22Rv1 (cell line): Measurements from ENCODE around the gene DIABLO.

ENCODE experiments used
- CTCF ChIP-seq: fragments of 450-650 bp; IDR thresholded peaks from 2 replicates; pipeline ENCODE4 v1.5.1; 2017; ENCODE audit warnings: mild to moderate bottlenecking
- ZFX ChIP-seq: fragments of 450-650 bp; IDR thresholded peaks from 2 replicates; pipeline ENCODE4 v1.6.1; 2017; ENCODE audit warnings: antibody characterized with exemption, borderline replicate concordance

GRCh38 chr12:122168492-122168891, 57.4 kb downstream of the DIABLO start:
- TF ChIP-seq CTCF (no peak), ZFX (no peak)
